HepG2 (cell line): ENCODE data around the gene NUP62. TPM values are rescaled to one million over a fixed set of nuclear protein-coding genes. Genes with fewer than 3 reads are reported as not detected.

Experiments
- AHR ChIP-seq: IDR thresholded peaks from 2 replicates; pipeline ENCODE4 v1.6.1; 2018; ENCODE audit warnings: missing genetic modification reagents, missing compliant biosample characterization
- ARHGAP35 ChIP-seq: sonication (generic); formaldehyde crosslinking; IDR thresholded peaks from 2 replicates; pipeline ENCODE4 v1.9.0; 2022; ENCODE audit warnings: mild to moderate bottlenecking, inconsistent platforms, moderate library complexity, missing genetic modification reagents, borderline replicate concordance
- E2F5 ChIP-seq: sonication (generic); formaldehyde crosslinking; conservative IDR thresholded peaks from 2 replicates; pipeline ENCODE4 v1.4.0; 2020; ENCODE audit warnings: missing genetic modification reagents
- ETV5 ChIP-seq: IDR thresholded peaks from 2 replicates; pipeline ENCODE4 v1.6.1; 2018; ENCODE audit warnings: missing biosample characterization, missing genetic modification reagents, inconsistent platforms, borderline replicate concordance
- FOXA3 ChIP-seq: IDR thresholded peaks from 2 replicates; pipeline ENCODE4 v1.6.1; 2016; ENCODE audit warnings: missing genetic modification reagents, missing compliant biosample characterization
- FOXK2 ChIP-seq: fragments of 450-650 bp; IDR thresholded peaks from 2 replicates; pipeline ENCODE4 v1.6.1; 2016
- GLMP ChIP-seq: sonication (generic); formaldehyde crosslinking; IDR thresholded peaks from 2 replicates; pipeline ENCODE4 v1.9.0; 2021; ENCODE audit warnings: missing genetic modification reagents, mild to moderate bottlenecking, borderline replicate concordance
- HOXD1 ChIP-seq: sonication (generic); formaldehyde crosslinking; IDR thresholded peaks from 2 replicates; pipeline ENCODE4 v1.5.0; 2020; ENCODE audit warnings: missing genetic modification reagents
- JUND ChIP-seq: sonication (generic); formaldehyde crosslinking; IDR thresholded peaks from 2 replicates; pipeline ENCODE4 v1.8.0; 2022; ENCODE audit warnings: mild to moderate bottlenecking, missing genetic modification reagents
- KDM1A ChIP-seq: IDR thresholded peaks from 2 replicates; pipeline ENCODE4 v1.6.1; 2016; ENCODE audit warnings: missing compliant biosample characterization
- KDM2A ChIP-seq: sonication (generic); formaldehyde crosslinking; IDR thresholded peaks from 2 replicates; pipeline ENCODE4 v1.4.0; 2020; ENCODE audit warnings: low read depth, missing genetic modification reagents, borderline replicate concordance
- MAFF ChIP-seq: IDR thresholded peaks from 2 replicates; pipeline ENCODE4 v1.6.1; 2011; ENCODE audit warnings: low read depth, low read length, improper control_type of control experiment
- MXD3 ChIP-seq: IDR thresholded peaks from 2 replicates; pipeline ENCODE4 v1.6.1; 2016; ENCODE audit warnings: mild to moderate bottlenecking, missing biosample characterization, missing genetic modification reagents
- NCOA1 ChIP-seq: sonication (generic); formaldehyde crosslinking; IDR thresholded peaks from 2 replicates; pipeline ENCODE4 v1.9.0; 2021; ENCODE audit warnings: missing genetic modification reagents
- TAF15 ChIP-seq: fragments of 200-400 bp; formaldehyde crosslinking; IDR thresholded peaks from one replicate; pipeline ENCODE4 v1.6.1; 2018; ENCODE audit warnings: mild to moderate bottlenecking, low read depth, low read length; ENCODE audit not compliant: poor library complexity, severe bottlenecking
- THAP7 ChIP-seq: sonication (generic); formaldehyde crosslinking; IDR thresholded peaks from 2 replicates; pipeline ENCODE4 v1.8.1; 2023; ENCODE audit warnings: mild to moderate bottlenecking, missing genetic modification reagents
- ZBTB20 ChIP-seq: sonication (generic); formaldehyde crosslinking; IDR thresholded peaks from 2 replicates; pipeline ENCODE4 v1.8.1; 2023; ENCODE audit warnings: missing genetic modification reagents, low read depth, mild to moderate bottlenecking, borderline replicate concordance
- ZBTB21 ChIP-seq: sonication (generic); formaldehyde crosslinking; IDR thresholded peaks from 2 replicates; pipeline ENCODE4 v1.4.0; 2020; ENCODE audit warnings: missing genetic modification reagents
- ZNF3 ChIP-seq: IDR thresholded peaks from 2 replicates; pipeline ENCODE4 v1.7.0; 2017; ENCODE audit warnings: inconsistent platforms
- ZNF460 ChIP-seq: sonication (generic); formaldehyde crosslinking; IDR thresholded peaks from 2 replicates; pipeline ENCODE4 v1.5.1; 2020; ENCODE audit warnings: missing genetic modification reagents, mild to moderate bottlenecking, borderline replicate concordance
- ZNF547 ChIP-seq: sonication (generic); formaldehyde crosslinking; IDR thresholded peaks from 2 replicates; pipeline ENCODE4 v1.5.1; 2020; ENCODE audit warnings: mild to moderate bottlenecking, missing genetic modification reagents
- ZNF574 ChIP-seq: sonication (generic); formaldehyde crosslinking; IDR thresholded peaks from 2 replicates; pipeline ENCODE4 v1.4.0; 2020; ENCODE audit warnings: missing genetic modification reagents
- ZNF782 ChIP-seq: sonication (generic); formaldehyde crosslinking; IDR thresholded peaks from 2 replicates; pipeline ENCODE4 v1.4.0; 2020; ENCODE audit warnings: missing genetic modification reagents, mild to moderate bottlenecking, borderline replicate concordance
- ZSCAN9 ChIP-seq: IDR thresholded peaks from 2 replicates; pipeline ENCODE4 v1.6.1; 2016; ENCODE audit warnings: borderline replicate concordance
- polyA plus RNA-seq, 8 experiments: library from polyadenylated mRNA; depleted of rRNA in 3 of 8; stranded (reverse) in 7 of 8; unstranded in 1 of 8; fragments of >200 nt; fragmentation: Illumina TruSeq in 4 of 8; extraction: Trizol in 4 of 8; gene quantifications; 2 replicates each; pipeline versions ENCODE4 v1.2.1 to v1.2.3, GENCODE V29; 2011 to 2016; ENCODE audit warnings: low read depth in 4 of 8, missing spikeins in 1 of 8, mixed read lengths in 1 of 8; ENCODE audit not compliant: insufficient read depth in 1 of 8
- total RNA-seq, 5 experiments: library from RNA; depleted of rRNA; stranded (reverse); fragments of >200 nt; fragmentation: Illumina TruSeq; extraction: Trizol; gene quantifications; 2 replicates each; pipeline ENCODE4 v1.2.3, GENCODE V29; 2016; ENCODE audit warnings: low read depth in 1 of 5

The NUP62 gene
- total and polyA plus RNA-seq, 2 of the 13 experiments (the other 11 are each of a cell fraction or from before 2014, with no cell fraction given) = 16.5 to 41.5 TPM

- TF ChIP-seq MAFF = no peak
- peak; percentile 66 for TF ChIP-seq TAF15
- peak; percentile 94 for TF ChIP-seq KDM2A (CRISPR knock-in tag)
- TF ChIP-seq FOXA3 (CRISPR knock-in tag) = peak; percentile 62; the same call in 1 of the 2 replicates
- TF ChIP-seq E2F5 (CRISPR knock-in tag) = no peak
- no peak for TF ChIP-seq ZNF460
- peak; percentile 82; the same call in 1 of the 2 replicates for TF ChIP-seq THAP7
- TF ChIP-seq ZSCAN9 (CRISPR knock-in tag) = peak; percentile 15; the same call in 1 of the 2 replicates
- TF ChIP-seq HOXD1 (CRISPR knock-in tag) = peak; percentile 22; the same call in 1 of the 2 replicates
- TF ChIP-seq ZNF547 (CRISPR knock-in tag) = no peak
- TF ChIP-seq FOXK2 = no peak
- TF ChIP-seq ZNF3 (CRISPR knock-in tag) = no peak
- TF ChIP-seq ZBTB20 (CRISPR knock-in tag) = 0 out of 2 replicates have a peak, but pooled peaks have one; percentile 9
- peak; percentile 9; the same call in 1 of the 2 replicates for TF ChIP-seq ZNF782 (CRISPR knock-in tag)
- TF ChIP-seq MXD3 (CRISPR knock-in tag) = peak; percentile 65; the same call in 1 of the 2 replicates
- TF ChIP-seq ETV5 (CRISPR knock-in tag) = peak; percentile 62; the same call in 1 of the 2 replicates
- 0 out of 2 replicates have a peak, but pooled peaks have one; percentile 57 for TF ChIP-seq NCOA1 (CRISPR knock-in tag)
- peak; percentile 88 for TF ChIP-seq ZNF574 (CRISPR knock-in tag)
- TF ChIP-seq JUND = peak; percentile 10; the same call in 1 of the 2 replicates
- TF ChIP-seq ZBTB21 (CRISPR knock-in tag) = peak; percentile 81
- no peak for TF ChIP-seq GLMP
- TF ChIP-seq ARHGAP35 = no peak
- no peak for TF ChIP-seq KDM1A (CRISPR knock-in tag)
- 0 out of 2 replicates have a peak, but pooled peaks have one; percentile 61 for TF ChIP-seq AHR (CRISPR knock-in tag)
These were observed 52.8 kb downstream of the NUP62 start (continued) for GRCh38 chr19:49876422-49877019.
